ENCODE measurements around the gene FCGR3A.
"Not testable (repeated sequence)": the region's sequence is repeated elsewhere in the genome, so short reads cannot be mapped to it uniquely, and the experiment has no call there.

The FCGR3A gene

DNA sequence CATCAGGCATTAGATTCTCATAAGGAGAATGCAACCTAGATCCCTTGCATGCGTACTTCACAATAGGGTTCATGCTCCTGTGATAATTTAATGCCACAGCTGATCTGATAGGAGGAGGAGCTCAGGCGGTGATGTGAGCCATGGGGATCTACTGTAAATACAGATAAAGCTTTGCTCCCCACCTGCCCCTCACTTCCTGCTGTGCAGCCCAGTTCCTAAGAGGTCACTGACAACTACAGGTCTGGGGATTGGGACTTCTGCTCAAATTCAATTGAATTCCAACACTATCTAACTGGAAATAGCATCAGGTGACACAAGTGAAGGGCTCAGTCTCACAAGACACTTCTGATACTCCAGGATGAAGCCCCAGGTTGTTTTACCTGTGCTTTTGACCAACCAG, 7.4 kb upstream of the FCGR3A start:
- DNase-seq (ENCODE audit: low spot score) = not testable (repeated sequence)

GRCh38 chr1:161556143-161556542, 6.5 kb upstream of the FCGR3A start:
- not testable (repeated sequence) for DNase-seq (ENCODE audit: low spot score)

GRCh38 chr1:161554815-161555417, 5.3 kb upstream of the FCGR3A start:
- DNase-seq (ENCODE audit: low spot score) = not testable (repeated sequence)

- not testable (repeated sequence) for DNase-seq (ENCODE audit: low spot score)
Observed at GRCh38 chr1:161554340-161554739, 4.7 kb upstream of the FCGR3A start.

DNA sequence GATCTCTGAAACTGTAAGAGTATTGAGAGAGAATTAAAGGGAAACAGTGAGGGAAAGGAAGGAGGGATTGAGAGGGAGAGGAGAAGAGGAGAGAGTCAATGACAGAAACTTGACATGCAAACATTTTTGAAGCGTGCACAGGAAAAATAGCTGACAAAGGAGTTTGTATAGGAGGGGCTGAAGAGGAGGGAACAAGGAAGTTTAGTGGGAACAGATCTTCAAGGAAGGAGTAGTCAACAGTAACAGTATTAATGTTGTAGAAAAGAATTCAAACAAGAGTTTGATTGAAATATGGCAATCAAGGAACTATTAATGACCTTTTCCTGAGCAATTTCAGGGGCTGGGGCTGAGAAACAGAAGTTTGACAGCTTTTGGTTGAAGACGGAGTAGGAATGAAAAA, 4.0 kb upstream of the FCGR3A start:
- DNase-seq (ENCODE audit: low spot score) = not testable (repeated sequence)

DNA sequence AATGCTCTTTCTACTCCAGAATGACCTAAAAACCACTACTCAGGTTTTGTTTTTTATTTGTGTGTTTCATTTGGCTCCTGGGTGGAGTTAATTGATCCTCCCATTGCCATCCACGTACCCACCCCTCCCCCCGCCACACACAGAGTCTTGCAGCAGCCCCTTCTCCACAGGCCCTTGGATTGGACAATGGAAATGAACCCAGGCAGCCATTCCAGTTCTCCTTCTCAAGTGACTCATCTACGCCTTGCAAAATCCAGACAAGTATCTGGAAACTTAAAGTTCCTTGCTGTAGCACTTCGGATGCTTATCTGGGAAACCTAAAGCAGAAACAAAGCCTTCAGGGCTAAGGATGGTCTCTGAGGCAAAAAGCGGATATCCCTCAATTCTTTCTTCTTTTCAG, 1.3 kb upstream of the FCGR3A start:
- not testable (repeated sequence) for DNase-seq (ENCODE audit: low spot score)

DNA sequence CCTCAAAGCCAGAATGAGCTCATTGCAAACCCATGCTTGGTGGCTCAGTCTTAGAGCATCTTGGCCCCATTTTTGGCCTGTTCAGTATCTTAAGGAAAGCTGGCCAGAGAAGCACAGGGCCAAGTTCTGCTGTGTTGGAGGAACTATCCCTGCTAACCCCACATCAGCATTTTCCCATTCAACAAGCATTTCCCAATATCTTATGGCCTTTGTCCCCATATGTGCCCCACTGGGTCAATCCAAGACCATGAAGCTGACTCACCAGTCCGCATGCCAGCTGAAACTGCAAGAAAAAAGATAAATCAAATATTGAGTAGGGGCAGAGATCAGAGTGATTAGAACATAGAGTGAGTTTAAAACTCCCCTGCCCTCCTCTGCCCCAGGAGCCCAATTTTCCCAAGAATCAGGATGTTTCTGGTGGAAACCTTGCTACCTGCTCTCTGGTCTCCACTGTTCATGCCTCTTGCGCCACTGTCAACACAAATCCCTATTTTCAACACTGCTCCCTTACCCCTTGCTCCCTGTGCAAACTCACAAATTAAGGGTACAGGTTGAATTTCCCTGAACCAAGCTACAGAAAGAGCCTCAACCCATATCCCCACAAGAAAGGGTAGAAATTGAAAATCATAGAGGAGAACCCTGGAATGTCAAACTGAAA, 740 bp downstream of the FCGR3A start:
- DNase-seq (ENCODE audit: low spot score) = not testable (repeated sequence)

DNA sequence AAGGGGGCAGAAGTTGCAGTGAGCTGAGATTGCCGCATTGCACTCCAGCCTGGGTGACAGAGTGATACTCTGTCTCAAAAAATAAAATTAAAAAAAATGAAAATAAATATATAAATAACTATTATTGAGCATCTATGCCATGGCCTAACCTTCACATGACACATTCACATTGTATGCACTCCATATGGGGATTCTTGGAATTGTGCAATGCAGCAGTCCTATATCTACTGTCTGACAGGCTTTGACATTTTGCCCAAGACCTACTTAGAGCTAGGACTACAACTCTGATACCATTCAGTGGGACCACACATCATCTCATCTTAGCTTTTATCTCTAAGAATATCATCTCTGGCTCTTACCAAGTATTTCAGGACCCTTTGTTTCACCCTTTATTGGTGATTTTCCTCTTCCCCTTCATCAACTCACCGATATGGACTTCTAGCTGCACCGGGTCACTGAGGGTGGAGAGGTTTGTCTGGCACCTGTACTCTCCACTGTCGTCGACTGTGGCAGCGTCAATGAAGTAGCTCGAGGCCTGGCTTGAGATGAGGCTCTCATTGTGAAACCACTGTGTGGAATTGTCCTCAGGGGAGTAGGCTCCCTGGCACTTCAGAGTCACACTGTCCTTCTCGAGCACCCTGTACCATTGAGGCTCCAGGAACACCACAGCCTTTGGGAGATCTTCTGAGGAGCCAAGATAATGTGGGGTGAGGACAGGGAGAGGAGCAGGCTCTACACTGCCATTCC, 1.4 kb downstream of the FCGR3A start:
- DNase-seq (ENCODE audit: low spot score) = not testable (repeated sequence)

- not testable (repeated sequence) for DNase-seq (ENCODE audit: low spot score)
Observed at GRCh38 chr1:161545005-161545731, 4.5 kb downstream of the FCGR3A start.

DNA sequence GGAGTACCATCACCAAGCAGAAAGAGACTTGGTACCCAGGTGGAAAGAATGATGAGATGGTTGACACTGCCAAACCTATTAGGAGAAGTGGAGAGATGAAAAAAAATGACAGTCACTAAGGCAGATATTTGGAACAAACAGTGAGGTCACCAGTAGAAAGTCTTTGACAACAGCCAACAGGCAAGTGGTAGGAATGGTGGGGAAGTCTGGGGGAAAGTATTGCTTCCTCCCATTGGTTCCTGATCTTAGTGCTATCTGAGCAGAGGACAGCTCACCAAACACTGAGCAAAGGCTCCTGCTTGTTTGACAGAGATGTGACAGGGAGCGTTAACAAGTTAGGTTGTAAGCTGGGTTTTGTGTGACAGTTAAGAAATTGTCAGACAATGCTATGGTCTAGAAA, 6.5 kb downstream of the FCGR3A start:
- not testable (repeated sequence) for DNase-seq (ENCODE audit: low spot score)

- not testable (repeated sequence) for DNase-seq (ENCODE audit: low spot score)
Observed at GRCh38 chr1:161542091-161542559, 7.5 kb downstream of the FCGR3A start.

GRCh38 chr1:161540570-161540960, 9.1 kb downstream of the FCGR3A start:
- not testable (repeated sequence) for DNase-seq (ENCODE audit: low spot score)

GRCh38 chr1:161539731-161540569, 9.7 kb downstream of the FCGR3A start:
- DNase-seq (ENCODE audit: low spot score) = peak; percentile 89

- not testable (repeated sequence) for DNase-seq (ENCODE audit: low spot score)
Observed at GRCh38 chr1:161538925-161539479, 10.6 kb downstream of the FCGR3A start.

- DNase-seq (ENCODE audit: low spot score) = not testable (repeated sequence)
Observed at GRCh38 chr1:161537068-161537669, 12.4 kb downstream of the FCGR3A start.

DNA sequence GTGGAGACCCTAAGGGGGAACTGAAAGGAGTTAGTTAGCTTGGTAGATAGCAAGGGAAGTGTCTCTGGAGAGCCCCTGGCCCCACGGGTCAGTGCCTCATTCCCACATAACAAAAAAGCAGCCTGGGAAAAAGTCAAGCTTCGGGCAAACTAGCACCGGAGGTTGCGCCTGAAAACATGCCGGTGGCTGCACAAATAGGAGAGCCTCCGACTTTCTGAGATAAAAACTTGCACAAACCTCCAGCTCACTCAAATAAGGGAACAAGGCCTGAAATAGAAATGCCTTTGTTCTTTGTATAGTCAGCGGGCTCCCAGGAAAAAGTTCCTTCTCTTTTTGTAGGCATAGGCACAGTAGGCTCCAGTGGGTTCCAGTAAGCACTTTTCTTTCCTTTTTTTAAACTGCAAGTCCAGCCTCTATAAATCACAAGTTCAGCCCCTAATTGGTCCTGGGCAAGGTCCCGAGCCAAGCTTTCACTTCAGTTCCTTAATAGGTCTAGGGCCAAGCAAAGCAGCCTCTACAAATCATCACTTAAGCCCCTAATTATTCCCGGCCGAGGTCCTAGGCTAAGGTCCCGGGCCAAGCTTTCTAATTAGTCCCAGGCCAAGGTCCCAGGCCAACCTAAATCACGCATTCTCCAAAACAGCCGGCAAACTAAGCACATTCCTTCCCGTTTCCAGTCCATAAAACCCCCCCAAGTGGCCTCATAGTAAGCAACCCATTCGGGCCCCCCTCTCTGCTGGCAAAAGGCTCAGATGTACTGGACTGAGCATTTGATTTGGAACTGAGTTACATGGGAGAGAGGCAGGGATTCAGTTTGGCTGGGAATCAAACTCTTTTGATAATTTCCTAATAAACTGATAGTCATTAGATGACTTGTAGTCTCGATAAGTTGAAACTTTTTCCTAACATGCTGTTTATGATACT, 16.7 kb downstream of the FCGR3A start:
- not testable (repeated sequence) for DNase-seq (ENCODE audit: low spot score)

- DNase-seq (ENCODE audit: low spot score) = no peak
Observed at GRCh38 chr1:161531986-161532643, 17.5 kb downstream of the FCGR3A start.

DNA sequence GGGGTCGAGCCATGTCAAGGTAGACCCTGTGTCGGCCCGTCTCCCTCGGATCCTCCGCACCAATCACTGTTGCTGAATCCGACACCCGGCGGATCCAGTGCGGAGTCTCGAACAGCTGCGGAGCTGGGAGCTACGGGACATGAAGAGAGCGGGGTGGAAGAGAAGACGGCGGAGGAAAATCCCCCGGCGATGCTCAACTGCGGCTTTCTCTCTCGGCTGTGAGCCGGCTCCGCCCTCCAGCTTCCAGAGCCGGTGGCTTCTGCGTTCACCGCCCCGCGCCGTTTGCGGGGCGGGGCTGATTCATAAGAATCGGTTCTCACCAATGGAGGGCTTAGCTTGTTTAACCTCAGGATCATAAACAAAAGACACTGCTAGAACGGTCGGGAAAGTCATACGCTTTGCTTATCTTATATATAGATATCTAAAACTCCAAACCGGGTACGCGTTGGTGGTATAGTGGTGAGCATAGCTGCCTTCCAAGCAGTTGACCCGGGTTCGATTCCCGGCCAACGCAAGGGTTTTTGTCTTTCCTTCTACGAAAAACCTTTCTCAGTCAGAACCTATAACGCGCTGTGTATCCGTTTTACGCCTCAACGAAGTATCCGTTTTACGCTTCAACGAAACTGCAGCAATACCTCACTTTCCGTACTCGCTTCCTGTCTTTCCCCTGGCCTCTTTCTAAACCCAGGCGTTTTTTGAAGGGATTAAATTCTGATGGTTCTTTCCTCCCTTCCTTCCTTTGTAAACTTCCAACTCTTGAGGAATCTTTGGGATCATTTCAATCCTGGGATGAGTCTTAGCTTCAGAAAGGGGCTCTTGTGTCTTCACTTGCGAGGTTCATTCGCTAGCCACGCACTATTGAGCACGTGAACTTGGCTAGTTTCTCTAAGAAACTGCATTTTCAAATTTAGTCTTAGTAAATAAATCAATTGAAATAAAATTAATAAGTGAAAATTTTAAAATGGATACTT, 18.7 kb downstream of the FCGR3A start:
- DNase-seq (ENCODE audit: low spot score) = peak; percentile 94

All from kidney tubule cell (primary cell).